SIG-M5 (cell line): ENCODE results near the gene ACTR5.

Experiments used
- DNase-seq: peaks from one replicate; lab custom pipeline; 2025; lab: John Stamatoyannopoulos, UW

Gene ACTR5

DNA sequence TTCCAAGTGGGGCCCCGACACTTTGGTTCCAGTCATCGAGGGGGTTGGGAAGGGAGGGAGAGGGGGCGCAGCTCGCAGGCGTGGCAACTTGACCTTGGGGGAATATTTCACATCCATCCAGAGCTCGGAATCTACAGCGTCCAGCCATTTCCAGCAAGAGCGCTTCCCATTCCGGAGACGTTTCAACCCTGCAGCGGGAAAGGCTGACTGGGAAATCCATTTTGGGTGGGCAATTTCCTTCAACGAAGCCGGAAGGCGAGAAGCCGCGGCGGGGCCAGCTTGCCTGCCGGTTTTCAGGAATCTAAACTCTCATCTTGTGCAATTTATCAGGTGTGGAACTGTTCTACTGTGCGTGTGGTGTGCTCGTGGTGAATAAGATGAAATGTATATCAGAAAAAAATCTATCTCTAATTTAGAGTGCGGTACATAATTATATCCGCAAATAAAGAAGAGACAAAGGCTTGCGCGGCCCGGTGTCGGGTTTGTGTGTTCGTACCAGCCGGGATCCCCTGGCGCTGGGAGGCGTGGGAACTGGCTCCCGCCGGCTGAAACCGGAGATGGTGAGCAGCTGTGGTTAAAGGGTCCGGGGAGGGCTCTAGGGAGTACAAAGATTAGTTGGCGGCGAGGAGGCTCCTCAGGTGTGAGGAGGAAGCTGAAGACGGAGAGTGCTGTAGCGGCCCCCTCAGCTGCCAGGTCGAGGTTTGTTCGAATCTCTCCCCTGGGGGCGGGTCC, 19.2 kb upstream of the ACTR5 start:
- DNase-seq, result no peak

GRCh38 chr20:38729767-38730166, 18.5 kb upstream of the ACTR5 start:
- DNase-seq, result no peak

DNA sequence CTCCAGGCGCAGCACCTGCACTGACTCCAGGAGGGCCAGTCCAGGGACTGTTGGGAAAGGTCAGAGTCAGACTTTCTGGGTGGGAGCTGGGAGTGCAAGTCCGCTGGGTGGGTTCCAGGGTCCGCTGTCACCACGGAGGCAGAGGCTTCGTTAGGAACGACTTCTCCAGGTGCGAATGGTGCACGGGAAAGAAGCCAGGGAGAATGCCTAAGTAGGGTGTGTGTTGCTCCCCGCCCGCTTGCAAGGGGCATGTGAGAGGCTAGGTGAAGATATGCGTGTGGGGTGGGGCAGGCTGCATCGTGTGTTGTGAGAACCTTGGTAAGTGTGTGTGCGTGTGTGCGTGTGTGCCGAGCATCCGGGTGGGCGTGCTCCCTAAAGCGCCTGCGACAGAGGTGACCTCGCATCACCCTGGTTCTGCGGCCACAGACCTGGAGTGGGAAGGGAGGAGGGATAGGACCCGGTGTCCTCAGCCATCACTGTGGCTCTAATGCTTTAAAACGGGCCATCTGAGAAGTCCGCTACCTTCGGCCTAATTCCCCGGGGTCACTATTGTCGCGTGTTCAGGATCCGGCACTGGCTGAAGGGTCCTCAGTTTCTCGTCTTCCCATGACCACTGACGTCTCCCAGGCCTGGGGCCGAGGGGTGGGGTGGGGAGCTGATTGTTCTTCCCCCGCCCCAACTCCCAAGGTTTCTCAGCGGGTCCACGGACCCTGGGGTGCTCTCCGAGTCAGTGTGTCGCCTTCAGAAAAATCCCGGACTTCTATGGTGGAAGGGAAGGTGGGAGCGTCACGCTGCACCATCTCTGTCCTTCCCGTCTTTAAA, 17.9 kb upstream of the ACTR5 start:
- DNase-seq, result no peak

GRCh38 chr20:38730989-38731737, 17.1 kb upstream of the ACTR5 start:
- DNase-seq, result no peak

- DNase-seq, result no peak
Observed at GRCh38 chr20:38731738-38732113, 16.5 kb upstream of the ACTR5 start.

GRCh38 chr20:38732981-38733380, 15.3 kb upstream of the ACTR5 start:
- no peak for DNase-seq

GRCh38 chr20:38735172-38735571, 13.1 kb upstream of the ACTR5 start:
- no peak for DNase-seq

- DNase-seq, result no peak
Observed at GRCh38 chr20:38737887-38738286, 10.4 kb upstream of the ACTR5 start.

GRCh38 chr20:38745757-38746156, 2.5 kb upstream of the ACTR5 start:
- DNase-seq, result no peak

GRCh38 chr20:38747495-38748096, 664 bp upstream of the ACTR5 start:
- no peak for DNase-seq

DNA sequence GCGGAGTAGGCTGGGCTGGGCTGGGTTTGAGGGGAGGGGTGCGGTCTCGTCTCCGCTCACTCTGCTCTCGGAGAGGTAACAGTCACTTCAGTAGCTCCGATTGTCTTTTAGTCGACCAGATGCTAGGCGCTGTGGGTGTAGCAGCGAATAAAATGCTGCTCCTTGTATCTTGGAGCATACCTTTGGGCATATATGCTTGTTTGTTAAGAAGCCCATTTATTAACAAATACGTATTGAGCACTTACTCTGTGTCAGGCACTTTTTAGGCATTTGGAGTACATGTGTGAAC, 545 bp downstream of the ACTR5 start:
- no peak for DNase-seq

- DNase-seq, result no peak
Observed at GRCh38 chr20:38751360-38751976, 3.2 kb downstream of the ACTR5 start.

- DNase-seq, result no peak
Observed at GRCh38 chr20:38752029-38752428, 3.8 kb downstream of the ACTR5 start.

- no peak for DNase-seq
Observed at GRCh38 chr20:38754924-38755323, 6.7 kb downstream of the ACTR5 start.

- DNase-seq, result no peak
Observed at GRCh38 chr20:38755324-38755910, 7.2 kb downstream of the ACTR5 start.

DNA sequence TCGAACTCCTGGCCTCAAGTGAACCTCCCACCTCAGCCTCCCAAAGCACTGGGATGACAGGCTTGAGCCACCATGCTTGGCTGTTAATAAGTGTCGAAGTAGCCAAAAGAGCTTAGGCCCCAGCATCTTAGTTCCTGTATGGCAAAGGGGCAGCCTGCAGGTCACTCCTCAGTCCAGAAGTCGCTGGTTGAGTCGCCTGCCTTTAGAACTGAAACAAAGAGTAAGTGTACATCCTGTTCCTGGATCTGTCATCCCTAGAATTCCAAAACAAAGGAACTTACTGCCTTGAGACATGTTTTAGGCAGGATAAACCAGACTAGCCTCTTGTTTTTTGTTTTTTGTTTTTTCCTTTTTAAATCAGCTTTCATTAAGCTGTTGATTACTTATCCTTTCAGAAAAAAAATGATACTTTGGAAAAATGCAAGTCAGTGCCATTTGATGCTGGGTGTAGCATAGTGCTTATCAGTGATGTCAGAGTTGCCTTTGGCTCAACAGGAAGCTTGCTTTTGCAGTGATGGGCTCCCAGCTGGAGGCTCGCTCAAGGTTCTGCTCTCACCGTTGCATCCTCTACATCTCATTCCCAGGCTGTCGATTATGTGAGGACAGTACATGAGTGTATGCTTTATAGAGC, 9.0 kb downstream of the ACTR5 start:
- no peak for DNase-seq

DNA sequence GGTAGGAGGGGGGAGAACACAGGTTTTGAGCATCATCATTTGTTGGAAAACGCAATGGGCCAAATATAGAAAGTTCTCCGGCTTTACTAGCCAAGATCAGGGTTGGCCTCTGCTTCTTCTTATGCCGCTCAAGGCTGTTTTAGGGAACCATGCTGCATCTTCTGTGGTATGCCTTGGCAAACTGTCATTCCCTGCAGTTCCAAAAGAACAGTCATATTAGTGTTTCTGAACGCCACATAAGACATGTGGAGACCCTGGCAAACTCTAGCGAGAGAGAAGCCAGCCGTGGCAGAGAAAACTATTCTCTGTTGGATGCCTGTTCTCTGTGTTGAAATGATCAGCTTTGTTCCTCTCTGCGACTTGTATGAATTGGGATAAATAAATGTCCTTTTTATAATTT, 10.8 kb downstream of the ACTR5 start:
- no peak for DNase-seq

GRCh38 chr20:38760978-38761377, 12.7 kb downstream of the ACTR5 start:
- DNase-seq, result no peak

GRCh38 chr20:38762174-38762573, 13.9 kb downstream of the ACTR5 start:
- DNase-seq, result no peak

GRCh38 chr20:38763616-38764015, 15.4 kb downstream of the ACTR5 start:
- no peak for DNase-seq

DNA sequence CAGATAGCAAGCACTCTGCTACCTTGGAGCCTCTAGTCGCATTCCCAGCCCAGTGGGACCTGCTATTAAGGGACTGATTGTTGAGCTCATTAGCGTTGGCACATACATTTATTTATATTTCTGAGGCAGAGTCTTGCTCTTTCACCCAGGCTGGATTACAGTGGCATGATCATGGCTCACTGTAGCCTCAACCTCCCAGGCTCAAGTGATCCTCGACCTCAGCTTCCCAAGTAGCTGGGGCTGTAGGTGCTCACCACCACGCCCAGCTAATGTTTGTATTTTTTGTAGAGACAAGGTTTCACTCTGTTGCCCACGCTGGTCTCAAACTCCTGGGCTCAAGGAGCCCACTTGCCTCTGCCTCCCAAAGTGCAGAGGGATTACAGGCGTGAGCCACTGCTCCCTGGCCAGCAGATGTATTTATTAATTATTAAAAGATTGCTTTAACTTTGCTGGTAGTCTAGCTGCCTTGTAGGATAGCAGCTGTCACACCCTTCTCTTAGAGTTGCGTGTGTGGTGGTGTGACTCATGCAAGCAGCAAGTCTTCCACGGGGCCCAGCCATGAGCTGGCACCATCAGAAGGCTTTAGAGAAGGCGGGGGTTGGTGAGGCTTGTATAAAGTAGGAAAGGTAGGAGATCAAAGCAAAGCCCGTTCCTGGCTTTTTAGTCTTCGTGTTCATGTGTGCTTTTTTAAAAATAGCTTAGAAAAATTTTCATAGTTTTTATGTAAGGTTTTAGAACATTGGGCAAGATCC, 16.5 kb downstream of the ACTR5 start:
- DNase-seq, result no peak
